ENCODE data around the gene LARP7.

GRCh38 chr4:112652216-112652615, 15.3 kb downstream of the LARP7 start:
- TF ChIP-seq CTCF (conservative IDR thresholded peaks at IDR 0.05; ENCODE audit: low read length) (no peak), EZH2phosphoT487 (IDR thresholded peaks at IDR 0.05; ENCODE audit: borderline replicate concordance) (no peak)

All from Loucy (cell line).